T-helper 9 cell (primary cell): ENCODE measurements around the gene HCN2.
A peak's percentile ranks its signal among the peaks of the same experiment; 100 is the strongest.
"Not testable (repeated sequence)": the region's sequence is repeated elsewhere in the genome, so short reads cannot be mapped to it uniquely, and the experiment has no call there.

ENCODE experiments used
- DNase-seq: peaks from one replicate; pipeline ENCODE4 v3.0.0-alpha.2; 2020

Gene HCN2

GRCh38 chr19:571566-571974, 18.1 kb upstream of the HCN2 start:
- no peak for DNase-seq

- peak; percentile 98 for DNase-seq
Observed at GRCh38 chr19:572140-572742, 17.4 kb upstream of the HCN2 start, which contains the start of gene BSG. Gene BSG, plus strand, starts transcription at chr19:572596. Its CDS starts 39 bp downstream, at chr19:572635.

GRCh38 chr19:572743-573518, 16.8 kb upstream of the HCN2 start:
- DNase-seq = no peak

- no peak for DNase-seq
Observed at GRCh38 chr19:573519-573825, 16.2 kb upstream of the HCN2 start.

GRCh38 chr19:574658-575526, 14.8 kb upstream of the HCN2 start:
- DNase-seq = no peak

GRCh38 chr19:575527-576506, 13.9 kb upstream of the HCN2 start:
- DNase-seq = no peak

GRCh38 chr19:576768-577438, 12.8 kb upstream of the HCN2 start:
- DNase-seq = no peak

- DNase-seq = no peak
Observed at GRCh38 chr19:577439-578392, 12.0 kb upstream of the HCN2 start.

GRCh38 chr19:579111-579841, 10.4 kb upstream of the HCN2 start:
- no peak for DNase-seq

GRCh38 chr19:579842-580155, 9.9 kb upstream of the HCN2 start:
- DNase-seq = no peak

- no peak for DNase-seq
Observed at GRCh38 chr19:580274-580835, 9.3 kb upstream of the HCN2 start.

- DNase-seq = no peak
Observed at GRCh38 chr19:581399-582111, 8.1 kb upstream of the HCN2 start.

GRCh38 chr19:582497-583197, 7.0 kb upstream of the HCN2 start:
- no peak for DNase-seq

GRCh38 chr19:583198-583967, 6.3 kb upstream of the HCN2 start:
- DNase-seq = no peak

GRCh38 chr19:583968-584239, 5.8 kb upstream of the HCN2 start:
- DNase-seq = no peak

- peak; percentile 65 for DNase-seq
Observed at GRCh38 chr19:584240-585001, 5.3 kb upstream of the HCN2 start.

- not testable (repeated sequence) for DNase-seq
Observed at GRCh38 chr19:585146-585545, 4.5 kb upstream of the HCN2 start.
